GM12878 (cell line): Measurements from ENCODE around the gene CACHD1. TPM values are rescaled to one million over a fixed set of nuclear protein-coding genes. Genes with fewer than 3 reads are reported as not detected.

Source experiments
- ATAC-seq: fragments of 200-7000 bp; cut with Tn5 transposase; 3 replicates; pipeline ENCODE4 v1.9.1; 2020; ENCODE audit warnings: mild to moderate bottlenecking, moderate library complexity
- BruUV-seq: library from RNA; stranded (reverse); fragments of 400-500 nt; replicated peaks from 2 replicates; lab custom pipeline; 2021; lab: Mats Ljungman, UMichigan
- CTCF ChIA-PET: fragments of 300-600 bp; sonication (Branson Sonifier 250); formaldehyde crosslinking; extraction: SDS; loops from one replicate; lab custom pipeline; 2021; ENCODE audit warnings: inconsistent platforms; lab: Yijun Ruan, JAX
- POLR2A ChIA-PET: fragments of 350-600 bp; formaldehyde crosslinking; extraction: SDS; loops from one replicate; lab custom pipeline; 2021; ENCODE audit warnings: inconsistent platforms; lab: Charles Lee
- RAD21 ChIA-PET: fragments of 300-600 bp; sonication (Branson Sonifier 250); formaldehyde crosslinking; loops from one replicate; lab custom pipeline; 2023; ENCODE audit warnings: antibody characterized with exemption; ENCODE audit not compliant: unreplicated experiment; lab: Charles Lee
- SMC1A ChIA-PET: fragments of 300-600 bp; sonication (Branson Sonifier 250); formaldehyde crosslinking; loops from one replicate; lab custom pipeline; 2023; ENCODE audit not compliant: unreplicated experiment, uncharacterized antibody; lab: Charles Lee
- DNase-seq: peaks from one replicate; pipeline ENCODE4 v3.0.0-alpha.2; 2011; ENCODE audit warnings: low read depth, low spot score
- FAIRE-seq: peaks from 3 replicates; lab custom pipeline; 2011; peaks lifted over from hg19 to GRCh38; lab: Jason Lieb, UNC
- H2AFZ ChIP-seq: 2 replicates; pipeline ENCODE4 v1.6.0; 2011; ENCODE audit warnings: low read depth, low read length, control low read depth; ENCODE audit not compliant: control insufficient read depth
- H3K27ac ChIP-seq: 2 replicates; pipeline ENCODE4 v1.5.1; 2011; ENCODE audit warnings: control low read depth; ENCODE audit not compliant: control insufficient read depth, insufficient read depth
- H3K27me3 ChIP-seq, 2 experiments: replicated peaks in 1 of 2; 2 replicates each; pipeline versions ENCODE4 v1.6.0 to v1.6.1; 2011; ENCODE audit warnings: low read length in 1 of 2; ENCODE audit not compliant: control insufficient read depth in 2 of 2, insufficient read depth in 2 of 2
- H3K36me3 ChIP-seq, 2 experiments: 2 replicates each; pipeline ENCODE4 v1.5.1; 2011; ENCODE audit warnings: low read length in 1 of 2; ENCODE audit not compliant: control insufficient read depth in 2 of 2, insufficient read depth in 2 of 2
- H3K4me1 ChIP-seq: 2 replicates; pipeline ENCODE4 v1.6.1; 2011; ENCODE audit warnings: mild to moderate bottlenecking, low read length, moderate library complexity, mixed read lengths; ENCODE audit not compliant: control insufficient read depth, insufficient read depth
- H3K4me2 ChIP-seq: 2 replicates; pipeline ENCODE4 v1.6.0; 2011; ENCODE audit warnings: control low read depth; ENCODE audit not compliant: control insufficient read depth, insufficient read depth
- H3K4me3 ChIP-seq: fragments of 200-600 bp; sonication (generic); 2 replicates; pipeline ENCODE4 v1.5.1; 2016
- H3K79me2 ChIP-seq: 2 replicates; pipeline ENCODE4 v1.6.0; 2011; ENCODE audit warnings: low read length; ENCODE audit not compliant: control insufficient read depth, insufficient read depth
- H3K9ac ChIP-seq: 2 replicates; pipeline ENCODE4 v1.8.0; 2011; ENCODE audit warnings: low read length, control low read depth, mixed read lengths; ENCODE audit not compliant: control insufficient read depth, insufficient read depth
- H3K9me3 ChIP-seq: replicated peaks from 3 replicates; pipeline ENCODE4 v1.5.1; 2011; ENCODE audit warnings: mild to moderate bottlenecking, low read length; ENCODE audit not compliant: control insufficient read depth, insufficient read depth
- H4K20me1 ChIP-seq: 2 replicates; pipeline ENCODE4 v1.6.0; 2011; ENCODE audit not compliant: control insufficient read depth, insufficient read depth
- BCL11A ChIP-seq: IDR thresholded peaks from 2 replicates; pipeline ENCODE4 v1.6.1; 2011; ENCODE audit warnings: low read depth, low read length
- CBX3 ChIP-seq: fragments of 200-600 bp; sonication (generic); IDR thresholded peaks from 2 replicates; pipeline ENCODE4 v1.6.1; 2016; ENCODE audit warnings: low read depth, borderline replicate concordance
- EZH2 ChIP-seq: IDR thresholded peaks from 2 replicates; pipeline ENCODE4 v1.6.1; 2012; ENCODE audit warnings: low read depth, mild to moderate bottlenecking, control low read depth, inconsistent platforms, low read length, borderline replicate concordance; ENCODE audit not compliant: control insufficient read depth
- HDGF ChIP-seq: fragments of 450-650 bp; IDR thresholded peaks from 2 replicates; pipeline ENCODE4 v1.6.1; 2016; ENCODE audit warnings: antibody characterized with exemption
- IRF4 ChIP-seq: IDR thresholded peaks from 2 replicates; pipeline ENCODE4 v1.6.1; 2011; ENCODE audit warnings: low read depth, low read length
- MYB ChIP-seq: fragments of 150-350 bp; IDR thresholded peaks from 2 replicates; pipeline ENCODE4 v1.6.1; 2014; ENCODE audit warnings: mild to moderate bottlenecking, low read depth, low read length, borderline replicate concordance
- NFYA ChIP-seq: IDR thresholded peaks from 2 replicates; pipeline ENCODE4 v1.6.1; 2011; ENCODE audit warnings: low read depth, mild to moderate bottlenecking, low read length, improper control_type of control experiment, borderline replicate concordance
- NR2C1 ChIP-seq: fragments of 450-650 bp; IDR thresholded peaks from 2 replicates; pipeline ENCODE4 v1.6.1; 2017; ENCODE audit warnings: antibody characterized with exemption, mild to moderate bottlenecking, moderate library complexity
- SMARCA5 ChIP-seq: fragments of 450-650 bp; IDR thresholded peaks from 2 replicates; pipeline ENCODE4 v1.6.1; 2017; ENCODE audit warnings: mild to moderate bottlenecking
- ZNF384 ChIP-seq: IDR thresholded peaks from 2 replicates; pipeline ENCODE4 v1.6.1; 2012; ENCODE audit warnings: low read depth, mild to moderate bottlenecking, low read length, improper control_type of control experiment, borderline replicate concordance
- WGBS: methylation state at CpG from one replicate; pipeline ENCODE4 v1.1.6; 2016; ENCODE audit warnings: low lambda C conversion rate; ENCODE audit not compliant: insufficient replicate concordance, insufficient coverage; ENCODE audit errors: missing lambda C conversion rate; 5-methylcytosine and 5-hydroxymethylcytosine counted together
- in situ Hi-C: fragments of 300-500 bp; cut with MboI; formaldehyde crosslinking; loops from 9 replicates; pipeline ENCODE4 v1.14.3; 2018; ENCODE audit warnings: mixed read lengths
- intact Hi-C: fragments of 100-400 bp; cut with micrococcal nuclease; formaldehyde crosslinking; loops from one replicate; pipeline ENCODE4 v1.14.2; 2022; ENCODE audit not compliant: unreplicated experiment
- polyA plus RNA-seq, 11 experiments: library from polyadenylated mRNA; depleted of rRNA in 4 of 11; unstranded in 6 of 11; stranded (reverse) in 5 of 11; fragments of >200 nt; fragmentation: Nextera tagmentation in 4 of 11; fragmentation: Illumina TruSeq in 1 of 11; extraction: Ambion mirVana in 4 of 11; extraction: Trizol in 1 of 11; gene quantifications; 1 replicate in 1 of 11; 2 replicates in 10 of 11; pipeline versions ENCODE4 v1.2.1 to v1.2.3, GENCODE V29; 2011 to 2016; ENCODE audit warnings: inconsistent platforms in 2 of 11, missing spikeins in 2 of 11, low read depth in 1 of 11
- total RNA-seq, 4 experiments: library from RNA; depleted of rRNA in 3 of 4; stranded (reverse); fragments of >200 nt in 3 of 4; fragmentation: Illumina TruSeq in 1 of 4; extraction: Trizol in 1 of 4; gene quantifications; 2 replicates each; pipeline versions ENCODE4 v1.2.1 to v1.2.3, GENCODE V29; 2013 to 2021
- TF ChIP-seq, protein P1 (sequence below): fragments of 450-650 bp; IDR thresholded peaks from 2 replicates; pipeline ENCODE4 v1.6.1; 2017; ENCODE audit warnings: mild to moderate bottlenecking, low read depth, inconsistent platforms; ENCODE audit not compliant: poor library complexity, severe bottlenecking

The CACHD1 gene
- total and polyA plus RNA-seq, 10 of the 15 experiments (the other 5 are each of a cell fraction or from before 2014, with no cell fraction given) = 0.03 TPM; not detected in 9

DNA sequence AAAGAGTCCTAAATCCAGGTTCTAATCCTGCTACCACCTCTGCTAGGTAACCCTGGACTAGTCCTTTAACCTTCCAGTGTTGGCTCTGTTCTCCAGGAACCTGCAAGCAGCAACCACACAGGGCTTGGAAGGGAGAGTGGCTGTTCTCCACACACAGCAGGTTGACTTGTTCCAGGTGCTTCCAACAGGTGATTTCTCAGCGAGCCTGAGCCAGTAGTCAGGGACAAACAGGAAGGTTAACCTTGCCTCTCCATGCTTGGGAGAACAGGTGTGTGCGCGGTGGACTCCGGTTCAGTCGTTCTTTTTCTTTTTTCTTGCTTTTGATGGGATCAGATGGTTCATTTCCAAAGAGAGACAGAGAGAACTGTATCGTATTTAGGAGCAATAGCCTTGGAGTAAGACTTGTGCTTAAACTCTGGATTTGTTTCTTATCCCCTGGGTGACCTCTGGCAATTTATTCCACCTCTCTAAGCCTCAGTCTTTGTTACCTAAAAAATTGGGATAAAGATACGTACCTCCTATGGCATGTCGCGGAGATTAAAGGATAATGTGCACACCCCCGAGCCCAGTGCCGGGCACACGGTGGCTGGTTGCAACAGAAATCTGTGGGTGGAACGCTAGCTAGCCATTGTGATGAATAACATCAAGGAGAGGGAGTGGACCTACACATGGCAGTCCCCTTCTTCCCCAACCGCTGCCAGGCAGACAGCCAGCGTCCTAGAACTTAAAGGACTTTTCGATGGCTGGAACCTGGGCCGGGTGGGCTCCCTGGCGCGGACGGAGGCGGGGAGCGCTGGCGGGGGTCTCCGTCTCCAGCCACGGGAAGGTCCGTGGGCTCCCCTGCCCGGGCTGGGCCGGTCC is 583 bp upstream of the CACHD1 start (continued):
- TF ChIP-seq CBX3 (no peak), SMARCA5 (no peak), ZNF384 (no peak), BCL11A (no peak), NR2C1 (no peak), IRF4 (no peak), HDGF (no peak)
- TF ChIP-seq, protein P1, sequence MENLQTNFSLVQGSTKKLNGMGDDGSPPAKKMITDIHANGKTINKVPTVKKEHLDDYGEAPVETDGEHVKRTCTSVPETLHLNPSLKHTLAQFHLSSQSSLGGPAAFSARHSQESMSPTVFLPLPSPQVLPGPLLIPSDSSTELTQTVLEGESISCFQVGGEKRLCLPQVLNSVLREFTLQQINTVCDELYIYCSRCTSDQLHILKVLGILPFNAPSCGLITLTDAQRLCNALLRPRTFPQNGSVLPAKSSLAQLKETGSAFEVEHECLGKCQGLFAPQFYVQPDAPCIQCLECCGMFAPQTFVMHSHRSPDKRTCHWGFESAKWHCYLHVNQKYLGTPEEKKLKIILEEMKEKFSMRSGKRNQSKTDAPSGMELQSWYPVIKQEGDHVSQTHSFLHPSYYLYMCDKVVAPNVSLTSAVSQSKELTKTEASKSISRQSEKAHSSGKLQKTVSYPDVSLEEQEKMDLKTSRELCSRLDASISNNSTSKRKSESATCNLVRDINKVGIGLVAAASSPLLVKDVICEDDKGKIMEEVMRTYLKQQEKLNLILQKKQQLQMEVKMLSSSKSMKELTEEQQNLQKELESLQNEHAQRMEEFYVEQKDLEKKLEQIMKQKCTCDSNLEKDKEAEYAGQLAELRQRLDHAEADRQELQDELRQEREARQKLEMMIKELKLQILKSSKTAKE = no peak

DNA sequence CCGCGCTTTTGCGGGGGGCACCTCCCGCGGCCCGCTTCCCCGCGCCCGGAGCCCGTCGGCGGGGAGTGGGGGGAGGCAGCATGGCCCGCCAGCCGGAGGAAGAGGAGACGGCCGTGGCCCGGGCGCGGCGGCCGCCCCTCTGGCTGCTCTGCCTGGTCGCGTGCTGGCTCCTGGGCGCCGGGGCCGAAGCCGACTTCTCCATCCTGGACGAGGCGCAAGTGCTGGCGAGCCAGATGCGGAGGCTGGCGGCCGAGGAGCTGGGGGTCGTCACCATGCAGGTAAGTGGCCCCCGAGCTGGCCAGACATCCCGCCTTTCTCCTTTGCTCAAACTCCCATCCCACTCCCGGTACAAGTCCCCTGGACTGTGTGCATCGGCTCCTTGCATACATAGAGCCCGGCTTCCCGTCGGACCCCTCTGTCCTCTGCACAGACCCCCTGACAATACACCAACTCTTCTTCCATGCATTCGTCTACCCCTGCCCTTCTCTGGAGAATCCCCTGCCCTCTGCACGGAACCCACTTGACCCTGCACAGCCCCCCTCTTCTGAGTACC is 812 bp downstream of the CACHD1 start:
- no peak for FAIRE-seq
- Histone ChIP-seq H4K20me1 (no peaks in the 10 kb centered on the region), H3K4me1 (no peaks in the 10 kb centered on the region), H3K9ac (no peak overlapping the region), H3K36me3 (no peaks in the 10 kb centered on the region), H3K4me3 (0 out of 2 replicates have a peak overlapping the region, but pooled peaks have one; percentile 27), H3K27ac (no peak overlapping the region), H2AFZ (no peak overlapping the region), H3K9me3 (no peaks in the 10 kb centered on the region), H3K79me2 (no peaks in the 10 kb centered on the region), H3K27me3 (peaks cover 10 to 17% of the 10 kb centered on the region in 2 experiments), H3K4me2 (peak overlapping the region; percentile 59; the same call in 1 of the 2 replicates)
- POLR2A ChIA-PET = no interaction called here
- no TSS peak for BruUV-seq
- WGBS = 6% methylated on average over 30 of the region's 43 CpGs
- RAD21 ChIA-PET = no interaction called here
- peak; percentile 14; the same call in 1 of the 3 replicates for ATAC-seq
- in situ Hi-C loops (no loop called here), intact Hi-C loops (no loop called here)
- 0 out of 2 replicates have a peak, but pooled peaks have one; percentile 49 for TF ChIP-seq EZH2
- TF ChIP-seq NFYA = no peak
- no peak for TF ChIP-seq MYB
- TF ChIP-seq, all 136 proteins: peak for 1
- CTCF ChIA-PET = no interaction called here
- DNase-seq = no peak
- SMC1A ChIA-PET = no interaction called here
